Measurements from ENCODE around the gene ZNF24.

- TF ChIP-seq NFIC (IDR thresholded peaks at IDR 0.05; ENCODE audit: low read depth, low read length) (no peak), FOXM1 (IDR thresholded peaks at IDR 0.05; ENCODE audit: low read depth, low read length) (no peak), CTCF (IDR thresholded peaks at IDR 0.05 in 2 of 3, conservative IDR thresholded peaks at IDR 0.05 in 1 of 3; ENCODE audit: control insufficient read depth in 2 of 3, extremely low read depth in 1 of 3, insufficient read depth in 1 of 3, low read depth in 3 of 3, low read length in 3 of 3) (no peak), SPI1 (IDR thresholded peaks at IDR 0.05; ENCODE audit: borderline replicate concordance, insufficient read depth, low read depth, low read length) (no peak), FOS (IDR thresholded peaks at IDR 0.05; ENCODE audit: borderline replicate concordance, extremely low read depth, insufficient read length) (no peak), CHD4 (IDR thresholded peaks at IDR 0.05) (no peak), RFX5 (IDR thresholded peaks at IDR 0.05; ENCODE audit: low read depth, low read length) (no peak), BRCA1 (IDR thresholded peaks at IDR 0.05; ENCODE audit: low read depth, low read length) (no peak), EZH2 (IDR thresholded peaks at IDR 0.05; ENCODE audit: borderline replicate concordance, control insufficient read depth, low read depth, low read length) (no peak)
- TF ChIP-seq, protein P1, sequence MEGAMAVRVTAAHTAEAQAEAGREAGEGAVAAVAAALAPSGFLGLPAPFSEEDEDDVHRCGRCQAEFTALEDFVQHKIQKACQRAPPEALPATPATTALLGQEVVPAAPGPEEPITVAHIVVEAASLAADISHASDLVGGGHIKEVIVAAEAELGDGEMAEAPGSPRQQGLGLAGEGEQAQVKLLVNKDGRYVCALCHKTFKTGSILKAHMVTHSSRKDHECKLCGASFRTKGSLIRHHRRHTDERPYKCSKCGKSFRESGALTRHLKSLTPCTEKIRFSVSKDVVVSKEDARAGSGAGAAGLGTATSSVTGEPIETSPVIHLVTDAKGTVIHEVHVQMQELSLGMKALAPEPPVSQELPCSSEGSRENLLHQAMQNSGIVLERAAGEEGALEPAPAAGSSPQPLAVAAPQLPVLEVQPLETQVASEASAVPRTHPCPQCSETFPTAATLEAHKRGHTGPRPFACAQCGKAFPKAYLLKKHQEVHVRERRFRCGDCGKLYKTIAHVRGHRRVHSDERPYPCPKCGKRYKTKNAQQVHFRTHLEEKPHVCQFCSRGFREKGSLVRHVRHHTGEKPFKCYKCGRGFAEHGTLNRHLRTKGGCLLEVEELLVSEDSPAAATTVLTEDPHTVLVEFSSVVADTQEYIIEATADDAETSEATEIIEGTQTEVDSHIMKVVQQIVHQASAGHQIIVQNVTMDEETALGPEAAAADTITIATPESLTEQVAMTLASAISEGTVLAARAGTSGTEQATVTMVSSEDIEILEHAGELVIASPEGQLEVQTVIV (IDR thresholded peaks at IDR 0.05; ENCODE audit: borderline replicate concordance, partially characterized antibody): no peak
Observed at GRCh38 chr18:35393716-35394115, 49.5 kb upstream of the ZNF24 start.
